Left kidney (tissue), 2 donors: ENCODE data around the gene PARD3. TPM values are rescaled to one million over a fixed set of nuclear protein-coding genes. Genes with fewer than 3 reads are reported as not detected.

ENCODE experiments used
- DNase-seq: peaks from one replicate; pipeline ENCODE4 v3.0.0-alpha.2; 2013
- polyA plus RNA-seq: library from polyadenylated mRNA; unstranded; fragments of 120-200 nt; gene quantifications from one replicate; pipeline ENCODE4 v1.2.1, GENCODE V29; 2013; ENCODE audit not compliant: insufficient read length

Gene PARD3
- polyA plus RNA-seq, 1 donor = 81.9 TPM

DNA sequence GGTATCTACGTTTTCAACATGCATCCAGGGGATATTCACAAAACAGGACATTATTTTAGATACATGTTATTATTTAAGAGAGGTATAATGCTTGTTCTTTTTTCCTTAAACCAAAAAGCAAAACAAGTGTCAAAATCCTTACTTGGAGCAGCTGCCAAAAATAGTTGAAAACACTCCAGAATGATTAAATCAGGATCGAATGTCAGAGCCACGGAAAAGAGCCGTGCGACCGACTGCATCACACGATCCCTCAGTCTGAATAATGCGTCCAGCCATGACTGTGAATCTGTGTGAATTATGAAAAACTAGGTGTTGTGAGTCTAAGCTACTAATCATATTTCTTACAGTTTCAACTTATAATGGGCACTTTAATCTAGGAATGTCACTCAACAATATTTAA lies 126.0 kb downstream of the PARD3 start:
- DNase-seq = no peak

DNA sequence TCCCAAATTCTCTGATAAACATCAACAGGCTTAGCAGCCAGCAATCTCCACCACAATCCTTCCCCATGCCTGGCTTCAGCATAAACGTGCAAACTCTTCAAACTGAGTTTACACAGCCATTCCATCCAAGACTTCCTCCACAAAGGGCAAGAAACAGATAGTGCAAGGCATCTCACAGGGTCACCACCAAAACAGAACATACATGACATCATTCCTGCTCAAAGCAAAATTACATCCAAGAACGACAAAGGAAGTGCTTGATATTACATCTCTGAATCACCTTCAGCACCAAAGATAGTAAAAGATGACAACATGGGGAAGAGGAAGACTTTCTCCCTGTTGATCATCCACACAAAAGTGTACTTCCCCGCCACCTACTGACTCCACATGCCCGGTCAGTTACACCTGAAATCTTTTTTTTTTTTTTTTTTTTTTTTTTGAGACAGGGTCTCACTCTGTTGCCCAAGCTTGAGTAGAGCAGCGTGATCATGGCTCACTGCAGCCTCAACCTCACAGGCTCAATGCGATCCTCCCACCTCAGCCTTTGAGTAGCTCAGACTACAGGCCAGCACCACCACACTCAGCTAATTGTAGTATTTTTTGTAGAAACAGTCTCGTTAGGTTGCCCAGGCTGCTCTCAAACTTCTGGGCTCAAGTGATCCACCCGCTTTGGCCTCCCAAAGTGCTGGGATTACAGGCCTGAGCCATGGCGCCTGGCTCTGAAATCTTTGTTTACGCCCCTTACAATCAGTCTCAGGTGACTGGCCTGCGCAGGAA lies 127.5 kb downstream of the PARD3 start:
- no peak for DNase-seq

DNA sequence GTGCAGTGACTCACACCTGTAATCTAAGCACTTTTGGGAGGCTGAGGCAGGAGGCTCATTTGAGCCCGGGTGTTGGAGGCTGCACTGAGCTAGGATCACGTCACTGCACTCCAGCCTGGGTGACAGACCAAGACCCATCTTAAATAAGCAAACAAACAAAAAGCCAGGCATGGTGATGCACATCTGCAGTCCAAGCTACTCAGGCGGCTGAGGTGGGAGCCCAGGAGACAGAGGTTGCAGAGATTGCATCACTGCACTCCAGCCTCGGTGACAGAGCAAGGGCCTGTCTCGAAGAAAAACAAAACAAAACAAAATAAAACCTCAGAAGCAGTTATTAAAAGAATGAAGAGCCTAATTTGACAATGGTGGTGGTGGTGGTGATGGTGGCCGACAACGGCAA lies 132.5 kb downstream of the PARD3 start:
- DNase-seq = no peak

DNA sequence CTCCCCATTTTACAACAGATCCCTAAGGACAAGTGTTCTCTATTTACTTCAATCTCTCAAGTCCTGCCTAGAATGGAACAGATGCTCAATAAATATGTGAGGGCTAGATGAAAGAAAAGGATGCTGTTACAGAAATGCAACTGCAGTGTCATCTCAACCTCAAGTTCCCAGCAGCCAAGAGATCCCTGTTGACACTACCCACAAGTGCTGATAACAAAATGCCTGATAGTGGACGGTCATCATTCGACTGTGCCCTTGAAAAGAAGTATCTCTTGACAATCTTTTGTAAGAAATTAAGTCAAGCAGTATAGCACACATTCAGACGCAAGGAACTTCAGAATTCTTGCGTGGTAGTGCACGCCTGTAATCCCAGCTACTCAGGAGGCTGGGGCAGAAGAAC lies 133.2 kb downstream of the PARD3 start:
- no peak for DNase-seq

DNA sequence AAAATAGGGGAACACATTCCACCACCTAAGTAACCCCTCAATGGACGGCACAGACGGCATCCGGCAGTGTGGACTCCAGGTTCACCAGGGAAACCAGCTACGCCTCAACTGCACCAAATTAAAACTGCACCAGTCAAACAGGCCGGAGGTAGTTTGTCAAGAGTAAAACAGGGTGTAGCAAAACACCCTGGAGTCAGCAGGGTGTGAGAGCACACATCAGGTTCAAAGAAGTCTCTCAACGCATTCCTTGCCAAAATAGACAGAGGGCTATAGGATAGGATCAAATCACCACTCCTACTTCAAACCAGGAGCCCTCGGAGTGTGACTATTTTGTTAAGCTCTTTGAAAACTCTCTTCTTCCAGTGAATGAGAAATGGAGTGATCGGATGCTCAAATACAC lies 135.9 kb downstream of the PARD3 start:
- no peak for DNase-seq

DNA sequence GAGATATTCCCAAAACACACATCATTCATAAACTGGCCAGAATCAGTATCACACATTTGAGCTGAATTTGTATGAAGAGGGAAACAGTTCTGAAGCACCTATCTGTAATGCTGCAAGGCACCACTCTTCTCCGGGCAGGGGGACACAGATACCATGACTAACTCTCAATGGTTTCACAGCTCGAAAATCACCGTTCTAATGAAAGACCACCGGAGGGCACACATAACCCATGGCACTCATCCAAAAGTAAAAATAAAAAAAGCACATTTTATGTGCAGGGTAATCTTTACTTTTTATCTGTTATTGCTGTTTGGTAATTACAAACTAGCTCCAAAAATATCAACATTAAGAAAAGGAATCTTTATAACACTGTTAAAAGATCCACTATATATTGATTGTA lies 137.5 kb downstream of the PARD3 start:
- DNase-seq = no peak

DNA sequence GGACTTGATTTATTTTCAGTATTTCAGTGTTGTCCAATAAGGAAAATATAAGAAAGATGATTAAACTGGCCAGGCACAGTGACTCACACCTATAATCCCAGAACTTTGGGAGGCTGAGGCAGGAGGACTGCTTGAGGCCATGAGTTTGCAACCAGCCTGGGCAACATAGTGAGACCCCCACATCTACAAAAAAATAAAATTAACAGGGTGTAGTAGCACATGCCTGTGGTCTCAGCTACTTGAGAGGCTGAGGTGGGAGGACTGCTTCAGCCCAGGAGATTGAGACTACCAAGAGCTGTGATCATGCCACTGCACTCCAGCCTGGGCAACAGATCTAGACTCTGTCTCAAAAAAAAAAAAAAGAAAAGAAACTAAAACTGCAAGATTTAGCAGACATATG lies 138.0 kb downstream of the PARD3 start:
- no peak for DNase-seq

DNA sequence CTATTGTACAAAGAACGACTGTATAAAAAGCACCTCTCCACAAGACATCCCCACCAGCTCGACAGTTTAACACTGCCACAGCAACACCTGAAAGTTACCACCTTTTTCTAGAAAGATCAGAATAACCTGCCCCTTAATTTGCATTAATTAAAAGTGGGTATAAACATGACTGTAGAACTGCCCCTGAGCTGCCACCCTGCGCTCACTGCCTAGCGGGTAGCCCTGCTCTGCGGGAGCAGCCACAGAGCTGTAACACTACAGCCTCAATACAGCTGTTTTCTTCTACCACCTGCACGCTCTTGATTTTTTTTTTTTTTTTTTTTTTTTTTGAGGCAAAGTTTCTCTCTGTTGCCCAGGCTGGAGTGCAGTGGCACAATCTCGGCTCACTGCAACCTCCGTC lies 140.9 kb downstream of the PARD3 start:
- DNase-seq = no peak

DNA sequence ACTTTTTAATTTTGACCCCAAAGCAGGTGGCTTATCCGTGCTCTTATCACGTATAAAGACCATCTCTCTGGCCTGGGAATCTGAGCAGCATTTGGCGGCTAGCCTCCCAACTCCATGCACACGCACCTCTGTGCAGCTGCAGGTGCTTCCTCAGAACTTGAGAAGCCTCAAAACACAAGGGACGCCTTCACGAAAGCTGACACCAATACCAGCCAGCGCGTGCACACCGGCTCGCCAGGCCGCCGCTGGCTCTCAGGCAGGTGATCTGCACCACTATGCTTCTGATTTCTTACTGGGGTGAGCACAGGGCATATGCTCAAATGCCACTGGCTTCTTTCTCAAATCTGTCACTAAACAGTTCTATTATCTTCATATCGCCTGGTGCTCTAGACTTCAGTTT lies 145.0 kb downstream of the PARD3 start:
- DNase-seq = no peak

DNA sequence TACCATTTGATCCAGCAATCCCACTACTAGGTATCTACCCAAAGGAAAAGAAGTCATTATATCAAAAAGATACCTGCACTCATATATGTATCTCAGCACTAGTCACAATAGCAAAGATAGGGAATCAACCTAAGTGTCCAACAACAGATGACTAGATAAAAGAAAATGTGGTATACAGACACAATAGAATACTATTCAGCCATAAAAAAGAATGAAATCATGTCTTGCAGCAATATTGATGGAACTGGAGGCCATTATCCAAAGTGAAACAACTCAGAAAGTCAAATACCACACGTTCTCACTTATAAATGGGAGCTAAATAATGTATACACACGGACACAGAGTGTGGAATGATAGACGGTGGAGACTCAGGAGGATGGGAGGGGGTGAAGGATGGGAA lies 146.0 kb downstream of the PARD3 start:
- DNase-seq = no peak

DNA sequence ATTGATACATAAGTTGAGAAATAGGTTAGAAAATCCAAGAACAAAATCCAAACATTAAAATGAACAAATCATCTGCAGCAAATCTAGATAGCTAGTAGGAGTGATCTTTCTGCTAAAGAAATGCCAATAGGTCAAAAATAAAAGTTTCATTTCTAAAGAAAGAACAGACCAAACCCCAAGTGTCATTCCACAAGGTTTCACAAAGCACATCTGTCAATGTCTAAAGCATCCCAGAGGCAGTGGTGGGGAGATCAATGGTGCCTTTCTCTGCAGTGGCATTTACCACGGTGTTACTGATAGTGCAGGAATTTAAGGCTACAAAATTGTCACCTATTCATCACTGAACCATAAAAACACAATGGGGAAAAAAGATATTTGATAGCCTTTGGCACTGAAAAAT lies 147.9 kb downstream of the PARD3 start:
- no peak for DNase-seq

DNA sequence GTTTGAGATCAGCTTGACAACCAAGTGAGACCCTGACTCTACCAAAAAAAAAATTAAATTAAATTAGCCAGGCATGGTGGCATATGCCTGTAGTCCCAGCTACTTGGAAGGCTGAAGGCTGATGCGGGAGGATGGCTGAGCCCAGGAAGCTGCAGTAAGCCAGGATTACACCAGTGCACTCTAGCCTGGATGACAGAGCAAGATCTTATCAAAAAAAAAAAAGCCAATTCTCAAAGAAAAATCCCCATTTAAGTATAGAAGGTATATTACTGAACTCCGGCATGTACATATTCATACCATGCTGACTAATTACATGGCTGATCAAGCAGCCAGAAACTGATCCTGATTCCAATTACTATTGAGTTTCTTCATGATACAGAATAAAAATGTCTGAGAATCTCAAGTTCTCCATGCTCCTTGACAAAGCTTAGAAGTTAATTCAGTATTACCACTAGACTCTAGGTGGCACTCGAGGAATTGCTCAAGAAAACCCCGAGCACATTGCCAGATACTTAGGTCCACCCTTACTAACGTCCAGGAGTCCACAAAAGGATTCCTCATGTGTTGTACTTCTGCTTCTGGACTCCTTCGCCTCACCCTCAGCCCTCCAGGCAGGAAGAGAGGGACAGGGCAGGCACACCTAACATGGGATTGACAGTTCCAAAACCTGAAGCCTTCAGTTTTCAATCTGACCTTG lies 148.9 kb downstream of the PARD3 start:
- peak; percentile 77 for DNase-seq

DNA sequence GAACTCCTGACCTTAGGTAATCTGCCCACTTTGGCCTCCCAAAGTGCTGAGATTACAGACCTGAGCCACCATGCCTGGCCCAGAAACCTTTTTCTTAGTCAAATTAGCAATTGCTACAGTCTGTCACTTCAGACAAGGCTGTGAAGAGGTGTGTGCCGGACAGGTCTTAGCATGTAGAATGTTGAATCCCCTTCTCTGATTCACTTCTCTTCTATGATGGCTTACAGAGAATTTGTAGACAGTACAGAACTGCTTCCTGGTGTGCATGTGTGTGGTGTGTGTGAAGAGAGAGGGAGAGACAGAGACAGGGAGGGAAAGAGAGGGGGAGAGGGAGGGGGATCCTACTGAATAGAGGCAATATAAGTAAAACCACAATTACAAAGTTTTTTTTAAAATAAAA lies 150.4 kb downstream of the PARD3 start:
- no peak for DNase-seq

DNA sequence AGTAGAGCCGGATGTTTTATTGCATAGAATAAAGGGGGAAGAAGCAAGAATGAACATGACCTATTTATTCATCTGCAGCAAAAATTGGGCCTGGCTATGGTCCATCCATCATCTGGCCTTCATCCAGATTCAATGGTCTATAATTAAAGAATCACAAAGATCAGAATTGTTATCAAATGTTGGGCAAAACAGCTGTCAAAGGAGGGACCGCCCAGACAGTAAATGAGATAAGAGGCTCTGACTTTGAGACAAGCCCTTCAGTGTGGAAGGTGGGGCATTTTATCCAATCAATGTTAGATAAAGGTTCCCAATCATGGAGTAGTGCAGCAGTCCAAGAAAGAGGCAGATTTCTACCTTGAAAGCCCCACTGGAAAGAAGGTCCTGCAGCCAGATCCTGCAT lies 153.5 kb downstream of the PARD3 start:
- no peak for DNase-seq

DNA sequence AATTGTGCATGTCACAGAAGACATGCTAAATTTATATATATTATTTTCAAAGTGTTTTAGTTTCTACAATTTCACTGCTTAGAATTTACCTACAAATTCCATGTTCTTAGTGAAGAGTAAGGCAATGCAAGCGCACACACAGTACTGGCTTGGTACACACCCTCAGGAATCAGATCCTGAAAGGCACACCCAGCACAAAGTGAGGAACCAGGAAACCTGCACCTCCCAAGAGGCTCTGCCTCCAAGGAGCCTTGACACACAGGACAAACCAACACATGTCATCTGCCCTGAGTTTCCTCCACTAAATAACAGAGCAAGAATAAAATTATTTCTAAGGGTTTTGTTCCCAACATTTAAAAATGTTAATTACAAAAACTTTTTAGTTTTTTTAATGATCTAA lies 156.2 kb downstream of the PARD3 start:
- no peak for DNase-seq

DNA sequence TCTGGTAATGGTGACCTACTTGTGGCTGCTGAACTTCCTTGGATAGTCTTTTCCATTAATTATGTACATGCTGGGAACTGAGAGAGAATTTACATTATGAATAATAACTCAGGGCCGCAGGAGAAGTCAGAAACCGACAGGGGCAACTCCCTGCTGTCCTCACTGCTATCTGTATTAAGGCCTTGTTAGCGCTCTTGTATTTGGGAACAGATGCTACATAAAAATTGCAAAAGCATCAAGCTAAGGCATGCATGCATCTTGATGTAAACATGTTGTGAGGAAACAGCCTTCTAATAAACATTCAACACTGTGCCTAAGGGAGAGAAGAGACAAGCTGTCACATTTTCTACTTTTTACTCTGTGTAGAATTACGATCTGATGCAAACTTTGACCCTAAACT lies 158.4 kb downstream of the PARD3 start:
- no peak for DNase-seq

DNA sequence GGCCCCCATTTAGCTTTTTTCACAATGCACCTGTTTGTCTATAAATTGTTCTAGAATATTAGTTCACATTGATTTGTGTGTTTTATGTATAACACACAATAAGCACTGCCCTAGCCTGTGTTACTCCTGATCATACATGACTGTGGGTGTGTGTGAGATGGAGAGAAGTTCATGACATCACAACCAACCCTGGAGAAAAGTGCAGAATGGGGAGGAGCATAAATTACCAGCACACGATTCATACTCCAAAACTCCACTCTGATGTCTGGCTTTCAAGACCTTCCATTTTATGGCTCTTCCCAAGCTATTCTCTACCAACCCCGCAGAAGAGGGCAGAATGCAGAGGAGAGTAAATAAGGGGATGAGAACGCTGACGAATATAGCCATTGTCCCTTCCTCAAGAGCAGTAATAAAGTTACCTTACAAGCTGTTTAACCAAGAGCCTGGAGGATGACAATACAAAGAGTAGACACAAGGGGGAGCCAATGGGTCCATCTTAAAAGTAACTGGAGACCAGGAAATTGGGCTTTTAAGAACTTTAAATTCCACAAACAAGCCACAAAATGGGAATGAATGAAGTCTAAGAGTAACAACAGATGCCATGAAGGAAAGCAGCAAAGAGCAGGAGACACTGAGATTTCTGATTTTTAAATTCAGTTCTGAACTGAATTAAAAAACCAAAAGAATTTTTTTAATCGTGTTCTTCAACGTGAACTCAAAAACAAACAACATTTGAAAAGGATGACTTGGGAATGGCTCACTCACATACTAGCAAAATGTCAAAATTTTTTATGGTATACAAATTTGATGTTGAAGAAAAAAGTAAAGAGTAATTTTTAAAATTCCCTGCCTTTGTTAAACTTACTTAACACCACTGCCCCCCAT lies 159.6 kb downstream of the PARD3 start:
- DNase-seq = peak; percentile 84

DNA sequence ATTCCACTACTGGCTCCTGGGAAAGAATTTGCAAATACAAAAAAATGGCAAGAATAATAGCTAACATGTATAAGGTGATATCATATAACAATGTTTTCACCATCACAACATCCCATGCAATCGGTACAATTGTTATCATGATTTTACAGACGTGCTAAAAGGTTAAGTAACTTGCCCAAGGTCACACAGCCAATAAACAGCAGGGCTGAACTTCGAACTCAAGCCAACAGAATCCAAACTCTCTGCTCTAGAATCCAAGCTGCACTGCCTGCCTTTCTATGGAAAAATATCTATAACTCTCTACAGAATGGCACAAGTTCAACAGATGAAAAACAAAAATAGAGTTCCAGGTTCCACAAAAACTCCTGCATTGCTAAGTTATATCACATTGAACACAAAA lies 160.9 kb downstream of the PARD3 start:
- no peak for DNase-seq

DNA sequence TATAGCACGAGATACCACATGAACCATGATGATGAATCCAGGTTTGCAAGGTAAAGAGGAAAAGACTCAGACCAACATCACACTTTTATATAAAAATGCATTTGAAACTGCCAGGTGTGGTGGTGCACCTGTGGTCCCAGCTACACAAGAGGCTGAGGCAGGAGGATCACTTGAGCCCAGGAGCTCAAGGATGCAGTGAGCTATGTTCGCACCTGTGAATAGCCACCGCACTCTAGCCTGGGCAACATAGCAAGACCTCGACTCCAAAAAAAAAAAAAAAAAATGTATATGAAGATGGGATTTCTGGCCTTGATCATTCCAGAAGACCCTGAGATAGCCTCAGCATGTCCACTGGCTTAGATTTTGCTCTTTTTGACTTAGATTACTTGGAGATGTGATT lies 161.6 kb downstream of the PARD3 start:
- DNase-seq = no peak

DNA sequence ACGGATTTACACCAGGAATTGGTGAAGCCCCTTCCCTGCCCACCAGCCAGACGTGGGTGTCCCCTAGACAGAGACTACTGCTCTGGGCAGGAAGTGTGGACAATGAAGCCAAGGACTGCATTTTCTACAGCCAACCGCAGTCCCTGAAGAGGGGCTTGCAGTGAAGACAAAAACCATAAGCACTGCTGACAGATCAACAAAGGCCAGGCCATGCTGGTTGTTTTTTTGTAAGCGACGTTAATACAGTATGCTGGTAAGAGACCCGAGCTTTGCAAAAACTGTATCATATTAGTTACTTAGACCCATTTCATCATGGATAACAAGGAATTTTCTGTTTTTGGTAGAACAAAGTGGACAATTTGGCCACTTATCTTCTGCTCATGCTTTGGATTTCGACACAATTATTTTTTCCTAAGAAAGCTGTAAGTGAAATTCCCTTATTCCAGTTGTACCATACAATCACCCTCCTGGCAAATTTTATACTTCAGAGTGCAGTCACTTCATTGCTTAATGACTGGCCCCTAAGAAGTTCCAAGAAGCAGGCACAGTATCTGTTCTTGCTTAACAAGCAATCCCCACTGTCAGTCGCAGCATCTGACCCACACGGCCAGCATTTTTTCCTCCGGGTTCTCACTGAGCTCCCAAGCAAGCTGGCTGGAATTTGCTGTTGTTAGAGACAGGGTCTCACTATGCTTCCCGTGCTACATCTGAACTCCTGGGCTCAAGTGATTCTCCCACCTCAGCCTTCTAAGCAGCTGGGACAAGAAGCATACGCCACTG lies 163.5 kb downstream of the PARD3 start:
- no peak for DNase-seq

DNA sequence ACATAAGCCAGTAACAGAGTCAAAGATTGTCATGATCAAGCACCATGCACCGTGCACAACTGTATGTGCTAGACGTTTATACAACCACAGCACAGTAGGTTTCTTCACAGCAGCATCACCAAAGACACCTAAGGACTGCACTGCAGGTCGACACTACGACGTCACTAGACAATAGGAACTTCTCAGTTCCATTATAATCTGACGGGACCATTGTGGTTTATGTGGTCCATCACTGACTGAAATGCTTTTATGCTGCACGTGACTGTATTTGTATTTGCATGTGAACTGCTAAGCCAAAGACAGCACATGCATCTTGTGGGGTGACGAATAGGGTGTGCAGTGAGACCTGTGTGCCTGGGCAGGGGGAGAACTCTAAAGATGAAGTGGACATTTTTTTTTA lies 164.9 kb downstream of the PARD3 start:
- DNase-seq = no peak

DNA sequence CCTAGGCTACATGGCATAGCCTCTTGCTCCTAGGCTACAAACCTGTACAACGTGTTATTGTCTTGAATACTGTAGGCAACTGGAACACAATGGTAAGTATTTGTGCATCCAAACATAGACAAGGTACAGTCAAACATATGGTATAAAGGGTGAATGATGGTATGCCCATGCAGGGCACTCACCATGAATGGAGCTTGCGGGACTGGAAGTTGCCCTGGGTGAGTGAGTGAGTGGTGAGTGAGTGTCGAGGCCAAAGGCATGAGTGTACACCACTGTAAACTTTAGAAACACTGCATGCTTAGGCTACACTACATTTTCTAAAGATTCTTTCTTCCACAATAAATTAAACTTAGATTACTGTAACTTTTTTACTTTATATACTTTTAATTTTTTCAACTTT lies 165.7 kb downstream of the PARD3 start:
- DNase-seq = no peak
